GM03348 (cell line): Measurements from ENCODE around the gene CSGALNACT2.
"Not testable (repeated sequence)": the region's sequence is repeated elsewhere in the genome, so short reads cannot be mapped to it uniquely, and the experiment has no call there.

Experiments used
- DNase-seq: peaks from one replicate; pipeline ENCODE4 v3.0.0; 2012; ENCODE audit warnings: low spot score

The CSGALNACT2 gene

GRCh38 chr10:43138021-43138756, at the start of gene CSGALNACT2:
CSGALNACT2 (plus strand) TSS chr10:43138445; CDS start chr10:43155150, 16,705 bp downstream.
- DNase-seq, result peak; percentile 94

DNA sequence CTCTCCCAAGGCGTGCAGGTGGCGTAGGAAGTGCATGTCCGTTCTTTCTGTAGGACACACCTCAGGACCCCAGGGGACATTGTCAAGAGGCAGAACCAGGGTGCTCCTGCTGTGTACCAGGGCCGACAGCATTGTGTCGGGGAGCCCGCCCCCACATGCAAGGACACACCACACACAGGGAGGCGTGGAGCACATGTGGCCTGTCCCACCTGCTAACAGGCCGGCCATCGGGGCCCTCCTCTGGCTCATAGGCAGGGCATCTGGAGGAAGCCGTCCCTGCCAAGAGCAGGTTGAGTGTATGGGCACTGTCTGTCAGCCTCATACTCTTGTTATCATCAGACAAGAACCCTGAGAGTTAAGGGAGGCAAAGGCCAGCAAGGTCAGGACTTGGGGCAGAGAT, 48.7 kb upstream of the CSGALNACT2 start:
- no peak for DNase-seq

- no peak for DNase-seq
Measured at GRCh38 chr10:43090188-43090587, 48.1 kb upstream of the CSGALNACT2 start.

DNA sequence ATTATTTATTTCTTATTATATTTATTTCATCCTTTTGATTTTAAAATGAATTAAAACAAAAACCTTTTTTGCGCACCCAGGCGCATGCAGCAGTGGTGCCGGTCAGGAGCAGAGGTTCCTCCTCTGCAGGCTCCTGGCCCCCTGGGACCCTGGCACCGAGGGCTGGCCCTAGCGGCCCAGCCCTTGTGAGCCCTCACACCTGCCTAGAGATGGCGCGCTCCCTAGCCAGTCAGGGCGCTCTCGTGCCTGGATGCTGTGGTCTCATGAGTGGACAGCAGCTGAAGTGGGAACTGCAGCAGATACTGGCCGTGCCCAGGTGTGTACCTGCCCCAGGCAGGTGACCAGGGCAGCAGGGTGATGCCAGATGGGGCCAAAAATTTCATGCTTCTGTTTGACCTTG, 47.6 kb upstream of the CSGALNACT2 start:
- no peak for DNase-seq

- no peak for DNase-seq
Measured at GRCh38 chr10:43091846-43092245, 46.4 kb upstream of the CSGALNACT2 start.

DNA sequence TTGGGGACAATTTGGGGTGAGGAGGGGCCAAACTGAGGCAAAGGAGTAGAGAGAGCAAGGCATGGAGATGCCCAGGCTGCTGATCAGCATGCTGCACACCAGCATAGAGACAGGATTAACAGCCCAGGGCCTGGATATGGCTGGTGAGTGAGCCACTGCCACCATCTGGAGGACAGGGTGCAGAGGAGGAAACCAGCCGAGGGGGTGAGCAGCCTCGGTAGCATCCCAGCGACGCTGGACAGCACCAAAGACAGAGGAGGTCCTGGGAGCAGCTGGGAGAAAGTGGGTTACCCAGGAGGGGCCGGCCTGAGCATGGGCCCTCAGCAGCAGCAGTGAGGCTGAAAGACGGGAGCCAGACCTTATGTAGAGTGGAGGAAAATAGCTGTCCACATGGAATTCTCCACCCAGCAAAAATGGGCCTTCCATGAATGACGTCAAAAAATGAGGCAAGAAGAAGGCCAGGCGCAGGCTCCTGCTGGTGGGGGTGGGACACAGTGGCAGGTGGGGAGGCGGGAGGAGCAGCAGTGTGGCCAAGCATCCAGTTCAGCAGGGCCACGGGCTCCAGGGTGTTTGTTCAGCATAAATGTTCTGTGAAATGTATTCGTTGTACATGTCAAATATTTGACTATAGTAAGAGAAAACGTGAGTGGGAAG, 44.7 kb upstream of the CSGALNACT2 start:
- peak; percentile 45 for DNase-seq

- no peak for DNase-seq
Measured at GRCh38 chr10:43094085-43094484, 44.2 kb upstream of the CSGALNACT2 start.

- not testable (repeated sequence) for DNase-seq
Measured at GRCh38 chr10:43099339-43099738, 38.9 kb upstream of the CSGALNACT2 start.

DNA sequence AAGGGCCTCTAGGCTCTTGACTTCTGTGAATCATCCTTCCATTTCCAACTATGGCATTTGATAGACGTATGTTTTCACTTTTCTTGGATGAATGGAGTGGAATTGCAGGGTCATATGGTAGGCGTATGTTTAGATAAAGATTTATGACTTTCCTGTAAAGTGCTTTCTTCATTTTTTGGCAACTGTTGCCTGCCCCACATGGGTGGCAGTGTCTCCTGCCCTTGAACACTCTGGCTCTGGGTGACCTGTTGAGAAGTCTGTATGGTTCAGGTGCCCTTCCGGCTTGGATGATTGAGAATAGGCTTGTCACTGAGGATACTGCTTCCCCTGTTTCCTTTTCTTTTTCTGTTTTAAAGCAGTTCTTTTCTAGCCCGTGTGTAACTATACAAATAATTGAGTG, 38.3 kb upstream of the CSGALNACT2 start:
- DNase-seq, result no peak

- DNase-seq, result no peak
Measured at GRCh38 chr10:43100366-43100765, 37.9 kb upstream of the CSGALNACT2 start.

- no peak for DNase-seq
Measured at GRCh38 chr10:43102063-43102828, 36.0 kb upstream of the CSGALNACT2 start.

- DNase-seq, result peak; percentile 96
Measured at GRCh38 chr10:43105102-43105955, 32.9 kb upstream of the CSGALNACT2 start.

DNA sequence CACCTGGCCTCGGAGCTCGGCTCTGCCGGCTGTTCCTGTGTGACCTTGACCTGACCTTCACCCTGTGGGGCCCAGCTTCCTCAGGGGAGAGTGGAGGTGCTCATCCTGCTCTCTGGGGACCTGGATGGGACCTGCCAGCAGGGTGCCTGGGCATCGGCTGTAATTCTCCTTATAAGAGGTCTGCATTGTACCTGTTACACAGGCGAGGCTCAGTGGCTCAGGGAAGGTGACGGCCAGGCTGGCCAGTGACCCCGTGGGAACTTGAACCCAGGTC, 32.4 kb upstream of the CSGALNACT2 start:
- no peak for DNase-seq

DNA sequence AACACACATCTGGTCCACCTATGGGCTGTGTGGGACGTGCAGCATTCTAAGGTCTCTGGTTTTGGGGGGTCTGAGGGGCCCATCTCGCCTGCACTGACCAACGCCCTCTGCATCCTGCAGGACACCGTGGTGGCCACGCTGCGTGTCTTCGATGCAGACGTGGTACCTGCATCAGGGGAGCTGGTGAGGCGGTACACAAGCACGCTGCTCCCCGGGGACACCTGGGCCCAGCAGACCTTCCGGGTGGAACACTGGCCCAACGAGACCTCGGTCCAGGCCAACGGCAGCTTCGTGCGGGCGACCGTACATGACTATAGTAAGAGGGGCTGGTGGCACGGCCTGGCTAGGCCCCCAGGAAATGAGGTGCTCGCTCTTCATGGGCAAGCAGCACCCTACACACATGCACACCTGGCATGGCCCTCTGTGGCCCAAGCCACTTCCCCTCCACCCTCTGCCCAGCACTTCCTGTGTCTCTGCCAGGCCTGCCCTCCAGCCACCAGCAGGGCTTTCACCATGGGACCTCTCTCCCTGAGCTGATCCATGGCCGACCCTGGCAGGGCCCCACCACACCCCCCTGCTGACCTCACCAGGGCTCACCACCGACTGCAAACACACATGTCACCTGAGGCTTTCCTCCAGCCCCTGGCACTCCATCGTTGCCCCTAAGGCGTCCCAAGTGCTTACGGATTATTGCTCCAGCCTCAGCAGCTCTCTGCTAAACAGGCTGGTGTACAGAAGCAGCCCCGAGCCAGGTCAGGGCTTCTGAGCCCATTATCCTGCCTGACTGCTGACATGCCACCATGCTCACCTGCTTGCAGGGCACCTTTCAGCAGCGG, 31.8 kb upstream of the CSGALNACT2 start:
- no peak for DNase-seq

- no peak for DNase-seq
Measured at GRCh38 chr10:43108951-43109350, 29.3 kb upstream of the CSGALNACT2 start.

DNA sequence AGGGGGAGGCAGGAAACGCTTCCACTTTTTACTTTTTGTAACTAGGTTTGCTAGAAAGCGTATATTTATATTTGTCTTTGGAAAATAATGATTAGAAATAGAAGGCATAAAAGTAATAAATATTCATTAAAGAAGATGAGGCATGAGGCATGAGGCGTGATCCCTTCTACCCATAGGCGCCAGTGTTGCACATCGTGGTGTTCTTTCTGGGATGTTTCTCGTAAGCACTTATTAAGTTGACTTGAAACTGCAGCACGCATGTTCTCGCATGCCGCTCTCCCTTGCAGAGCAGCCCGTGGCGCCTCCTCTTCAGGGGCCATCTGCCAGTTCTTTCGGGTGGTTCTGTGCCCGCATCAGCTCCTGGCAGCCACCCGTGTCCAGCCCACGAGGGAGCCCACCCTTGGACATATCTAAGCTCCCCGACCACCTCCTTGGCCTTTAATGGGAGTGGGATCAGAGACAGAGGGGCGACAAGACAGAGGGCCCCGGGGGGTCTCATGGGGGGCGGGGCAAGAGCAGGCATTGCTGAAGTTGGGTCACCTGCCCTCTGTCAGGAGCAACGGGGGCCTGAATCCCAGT, 28.5 kb upstream of the CSGALNACT2 start:
- peak; percentile 65 for DNase-seq

DNA sequence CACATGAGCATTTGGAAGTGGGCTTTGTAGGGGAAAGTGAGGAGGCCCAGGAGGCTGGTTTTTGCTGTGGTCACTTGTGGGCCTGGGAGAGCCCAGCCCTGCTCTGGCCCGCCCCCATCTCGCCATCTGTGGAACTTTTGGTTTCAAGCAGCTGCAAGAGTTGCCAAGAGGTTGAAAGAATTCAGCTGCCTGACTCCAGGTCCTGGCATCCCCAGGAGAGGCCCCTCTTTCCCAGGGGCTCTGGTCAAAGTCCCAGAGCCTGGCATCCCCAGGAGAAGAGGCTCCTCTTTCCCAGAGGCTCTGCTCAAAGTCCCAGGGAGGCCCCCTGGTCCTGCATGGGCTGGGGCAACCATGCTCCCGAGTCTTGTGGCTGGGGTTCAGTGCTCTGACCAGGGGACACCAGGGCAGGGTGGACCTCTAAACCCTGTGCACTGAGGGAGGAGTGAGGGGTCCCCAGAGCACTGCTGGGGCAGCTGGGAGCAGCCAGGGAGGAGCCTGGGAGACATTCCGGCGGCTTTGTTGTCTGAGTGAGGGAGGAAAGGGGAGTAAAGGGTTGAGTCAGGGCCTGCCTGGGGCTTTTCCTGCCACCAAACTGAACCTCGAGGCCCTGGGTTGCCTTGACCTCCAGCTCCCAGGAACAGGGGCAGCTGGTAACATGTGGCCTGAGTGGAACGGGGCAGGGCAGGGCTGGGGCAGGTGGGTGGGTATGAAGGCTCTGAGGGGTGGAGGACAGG, 27.7 kb upstream of the CSGALNACT2 start:
- DNase-seq, result peak; percentile 88

DNA sequence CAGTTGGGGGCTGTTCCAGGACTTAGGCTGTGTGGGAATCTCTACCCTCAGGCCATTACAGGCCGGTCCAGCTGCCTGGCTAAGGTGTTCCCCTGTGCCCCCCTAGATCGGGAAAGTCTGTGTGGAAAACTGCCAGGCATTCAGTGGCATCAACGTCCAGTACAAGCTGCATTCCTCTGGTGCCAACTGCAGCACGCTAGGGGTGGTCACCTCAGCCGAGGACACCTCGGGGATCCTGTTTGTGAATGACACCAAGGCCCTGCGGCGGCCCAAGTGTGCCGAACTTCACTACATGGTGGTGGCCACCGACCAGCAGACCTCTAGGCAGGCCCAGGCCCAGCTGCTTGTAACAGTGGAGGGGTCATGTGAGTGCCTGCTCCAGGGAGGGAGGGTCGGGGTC, 27.1 kb upstream of the CSGALNACT2 start:
- DNase-seq, result no peak

- no peak for DNase-seq
Measured at GRCh38 chr10:43111921-43112607, 26.2 kb upstream of the CSGALNACT2 start.

GRCh38 chr10:43112608-43112961, 25.7 kb upstream of the CSGALNACT2 start:
- no peak for DNase-seq
